T-helper 22 cell (primary cell): ENCODE results near the gene SMU1.
"Not testable (repeated sequence)": the region's sequence is repeated elsewhere in the genome, so short reads cannot be mapped to it uniquely, and the experiment has no call there.

Source experiments
- DNase-seq: peaks from one replicate; pipeline ENCODE4 v3.0.0-alpha.2; 2020; ENCODE audit warnings: low read depth

The SMU1 gene

DNA sequence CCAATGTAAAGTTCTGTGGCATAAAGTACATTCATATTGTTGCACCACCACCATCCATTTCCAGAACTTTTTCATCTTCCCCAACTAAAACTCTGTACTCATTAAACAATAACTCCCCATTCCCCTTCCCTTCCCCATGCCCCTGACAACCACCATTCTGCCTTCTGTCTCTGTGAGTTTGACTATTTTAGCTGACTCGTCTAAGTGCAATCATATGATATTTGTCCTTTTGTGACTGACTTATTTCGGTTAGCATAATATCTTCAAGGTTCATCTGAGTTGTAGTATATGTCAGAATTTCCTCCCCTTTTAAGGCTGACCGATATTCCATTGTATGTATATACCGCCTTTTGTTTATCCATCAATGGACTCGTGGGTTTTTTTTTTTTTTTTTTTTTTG, 29.0 kb upstream of the SMU1 start:
- no peak for DNase-seq

DNA sequence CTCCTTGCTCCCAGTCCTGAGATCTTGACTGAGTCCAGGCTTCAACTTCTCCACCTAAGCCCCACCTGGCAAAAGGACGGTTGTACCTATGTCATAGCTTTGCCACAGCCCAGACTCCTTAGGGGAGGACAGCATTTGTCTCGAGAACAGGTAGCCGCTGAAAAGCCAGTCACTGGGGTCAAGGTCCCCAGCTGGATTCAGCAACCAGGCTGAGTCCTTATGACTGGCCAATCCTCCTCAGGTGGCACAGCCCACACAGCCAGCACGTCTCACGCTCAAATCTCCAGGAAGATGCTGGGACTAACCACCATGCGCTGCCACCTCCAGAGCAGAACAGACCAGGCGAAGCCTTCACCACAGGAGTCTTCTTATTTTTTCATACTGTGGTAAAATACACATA, 27.9 kb upstream of the SMU1 start:
- DNase-seq, result no peak

DNA sequence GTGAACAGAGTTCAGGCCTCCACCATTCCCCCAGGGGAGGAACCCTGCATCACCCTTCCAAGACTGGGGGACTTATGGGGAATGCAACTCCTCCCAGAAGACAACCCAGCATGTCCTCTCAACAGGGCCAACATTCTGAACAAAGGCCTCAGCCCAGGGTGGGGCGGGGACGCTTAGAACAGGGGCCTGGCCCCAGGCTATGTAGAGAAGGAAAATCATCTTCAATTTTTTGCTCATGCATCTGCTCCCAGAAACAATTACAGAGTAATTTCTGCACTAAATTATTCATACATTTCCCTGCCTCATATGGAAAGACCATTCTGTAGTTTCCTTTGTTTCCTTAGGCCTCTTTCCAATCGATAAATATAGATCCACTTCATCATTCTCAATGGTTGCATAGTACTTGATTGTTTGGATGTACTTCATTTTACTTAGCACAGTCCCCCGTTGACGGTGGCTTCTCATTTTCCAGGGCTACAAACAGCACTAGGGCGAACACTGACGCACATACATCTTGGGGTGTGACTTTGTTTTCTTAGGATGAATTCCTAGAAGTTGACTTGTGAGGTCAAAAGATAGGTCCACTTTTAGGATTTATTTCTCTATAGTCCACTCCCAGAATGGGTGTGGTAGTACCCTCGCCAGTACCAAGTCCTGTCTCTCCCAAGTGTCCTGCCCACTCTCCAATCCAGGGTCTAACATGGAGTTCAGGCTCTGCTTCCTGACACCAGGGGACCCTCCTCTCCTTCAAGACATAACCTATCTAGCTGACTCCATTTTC, 27.2 kb upstream of the SMU1 start:
- DNase-seq, result no peak

DNA sequence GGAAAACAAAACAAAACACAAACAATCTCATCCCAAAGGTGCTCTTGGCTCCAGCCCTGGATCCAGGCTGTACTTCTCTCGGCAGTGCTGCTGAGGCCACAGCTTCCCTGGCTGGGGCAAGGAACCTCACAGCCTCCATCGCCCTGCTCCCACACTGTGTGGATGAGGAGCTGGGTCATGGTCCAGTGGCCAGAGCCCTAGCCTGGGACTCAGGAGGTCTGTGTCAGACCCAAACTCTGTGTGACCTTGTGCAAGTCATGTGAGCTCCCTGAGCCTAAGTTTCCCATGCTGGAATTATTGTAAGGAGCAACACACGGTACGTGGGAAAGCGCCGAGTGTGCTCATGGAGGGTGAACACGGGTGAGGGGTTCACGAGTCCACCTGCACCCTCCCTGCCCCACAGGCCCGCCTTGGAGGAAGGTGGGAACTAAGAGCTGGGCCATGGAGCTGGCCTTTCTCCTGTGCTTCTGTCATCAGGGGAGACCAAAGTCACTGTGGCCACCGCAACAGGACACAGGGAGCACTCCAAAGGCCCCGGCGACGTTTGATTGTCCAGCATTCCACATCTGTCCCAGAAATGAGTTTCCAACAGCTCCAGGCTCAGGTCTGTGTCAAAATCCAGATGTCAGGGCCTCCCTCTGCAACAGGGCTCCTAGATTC, 26.2 kb upstream of the SMU1 start:
- DNase-seq, result no peak

DNA sequence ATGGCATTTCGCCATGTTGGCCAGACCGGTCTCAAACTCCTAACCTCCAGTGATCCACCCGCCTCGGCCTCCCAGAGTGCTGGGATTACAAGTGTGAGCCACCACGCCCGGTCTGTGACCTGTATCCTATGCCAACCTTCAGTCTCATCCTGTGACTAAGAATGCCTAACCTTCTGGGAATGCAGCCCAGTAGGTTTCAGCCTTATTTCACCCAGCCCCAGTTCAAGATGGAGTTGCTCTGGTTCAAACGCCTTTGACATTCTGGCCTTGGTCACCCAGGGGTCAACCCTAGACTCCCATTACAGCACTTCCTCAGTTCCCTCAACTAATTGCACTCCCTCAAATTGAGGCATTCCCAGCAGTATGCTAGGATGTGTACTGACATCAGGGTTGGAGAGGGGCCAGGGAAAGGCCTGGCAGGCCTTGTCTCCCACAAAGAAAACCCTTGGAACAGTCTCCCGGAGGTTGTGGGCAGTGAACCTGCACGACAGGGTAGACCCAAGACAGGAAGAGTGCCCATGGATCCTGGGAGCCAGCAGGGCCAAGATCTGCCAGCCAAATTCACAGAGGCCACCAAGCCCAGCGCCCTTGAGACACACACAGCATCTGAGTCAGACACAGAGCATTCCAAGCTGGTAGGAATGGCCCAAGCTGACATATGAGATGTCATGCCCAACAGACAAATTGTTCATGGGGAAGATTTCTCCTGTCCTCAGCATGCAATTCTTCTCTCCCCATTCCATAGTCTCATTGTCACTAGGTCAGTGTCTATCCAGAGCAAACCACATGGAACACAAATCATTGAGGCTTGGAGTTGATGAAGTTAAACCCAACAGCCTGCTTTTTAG, 24.9 kb upstream of the SMU1 start:
- DNase-seq, result no peak

DNA sequence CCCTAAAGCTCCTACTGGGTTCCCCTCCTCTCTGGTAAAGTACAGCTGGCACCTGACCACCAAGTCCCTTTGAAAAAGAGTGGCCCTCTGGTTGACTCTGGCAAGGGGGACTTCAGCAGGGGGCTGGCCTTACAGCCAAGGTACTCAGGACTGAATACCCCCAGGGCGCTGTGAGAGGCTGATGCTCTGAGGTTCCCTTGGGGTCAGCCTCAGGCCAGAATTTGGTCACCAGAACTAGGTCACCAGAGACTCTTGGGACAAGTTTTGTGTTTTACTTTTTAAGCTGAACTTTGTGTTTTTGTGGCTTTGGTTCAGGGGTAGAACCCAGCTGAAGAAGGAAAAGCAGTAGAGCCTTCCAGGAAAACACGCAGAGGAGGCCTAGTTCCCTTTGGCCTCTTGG, 23.3 kb upstream of the SMU1 start:
- DNase-seq, result no peak

DNA sequence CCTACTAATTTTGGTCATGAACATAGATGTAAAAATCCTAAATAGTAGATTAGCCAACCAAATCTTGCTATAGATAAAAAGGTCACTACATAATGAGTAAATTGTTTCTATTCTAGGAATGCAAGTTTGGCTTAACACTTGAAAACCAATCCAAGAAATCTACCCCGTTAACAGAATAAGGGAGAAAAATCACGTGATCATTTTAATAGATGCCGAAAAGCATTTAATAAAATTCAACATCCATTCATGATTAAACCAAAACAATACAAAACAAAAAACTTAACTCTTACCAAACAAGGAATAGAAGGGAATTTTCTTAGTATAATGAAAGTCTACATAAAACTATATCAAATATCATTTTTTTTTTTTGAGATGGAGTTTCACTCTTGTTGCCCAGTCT, 20.7 kb upstream of the SMU1 start:
- no peak for DNase-seq

DNA sequence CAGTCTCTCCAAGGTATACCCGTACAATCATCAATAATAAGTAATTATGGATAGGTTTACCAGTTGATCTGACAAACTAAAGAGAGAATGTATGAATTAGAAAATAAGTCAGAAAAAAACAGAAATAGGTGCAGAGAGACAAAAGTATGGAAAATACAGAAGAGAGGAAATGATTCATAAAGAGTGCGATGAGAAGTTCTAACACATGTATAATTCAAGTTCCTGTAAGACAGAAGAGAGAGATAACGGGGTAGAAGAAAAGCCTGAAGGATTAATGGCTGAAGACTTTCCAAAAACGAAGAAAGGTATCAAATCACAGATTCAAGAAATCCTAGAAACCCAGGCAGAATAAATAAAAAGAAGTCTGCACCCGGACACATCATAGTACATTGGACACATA, 16.2 kb upstream of the SMU1 start:
- DNase-seq, result no peak

DNA sequence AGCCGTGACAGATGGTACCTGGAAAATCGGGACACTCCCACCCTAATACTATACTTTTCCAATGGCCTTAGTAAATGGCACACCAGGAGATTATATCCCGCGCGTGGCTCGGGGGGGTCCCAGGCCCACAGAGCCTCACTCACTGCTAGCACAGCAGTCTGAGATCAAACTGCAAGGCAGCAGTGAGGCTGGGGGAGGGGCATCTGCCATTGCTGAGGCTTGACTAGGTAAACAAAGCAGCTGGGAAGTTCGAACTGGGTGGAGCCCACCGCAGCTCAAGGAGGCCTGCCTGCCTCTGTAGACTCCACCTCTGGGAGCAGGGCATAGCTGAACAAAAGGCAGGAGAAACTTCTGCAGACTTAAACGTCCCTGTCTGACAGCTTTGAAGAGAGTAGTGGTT, 9.2 kb upstream of the SMU1 start:
- not testable (repeated sequence) for DNase-seq

DNA sequence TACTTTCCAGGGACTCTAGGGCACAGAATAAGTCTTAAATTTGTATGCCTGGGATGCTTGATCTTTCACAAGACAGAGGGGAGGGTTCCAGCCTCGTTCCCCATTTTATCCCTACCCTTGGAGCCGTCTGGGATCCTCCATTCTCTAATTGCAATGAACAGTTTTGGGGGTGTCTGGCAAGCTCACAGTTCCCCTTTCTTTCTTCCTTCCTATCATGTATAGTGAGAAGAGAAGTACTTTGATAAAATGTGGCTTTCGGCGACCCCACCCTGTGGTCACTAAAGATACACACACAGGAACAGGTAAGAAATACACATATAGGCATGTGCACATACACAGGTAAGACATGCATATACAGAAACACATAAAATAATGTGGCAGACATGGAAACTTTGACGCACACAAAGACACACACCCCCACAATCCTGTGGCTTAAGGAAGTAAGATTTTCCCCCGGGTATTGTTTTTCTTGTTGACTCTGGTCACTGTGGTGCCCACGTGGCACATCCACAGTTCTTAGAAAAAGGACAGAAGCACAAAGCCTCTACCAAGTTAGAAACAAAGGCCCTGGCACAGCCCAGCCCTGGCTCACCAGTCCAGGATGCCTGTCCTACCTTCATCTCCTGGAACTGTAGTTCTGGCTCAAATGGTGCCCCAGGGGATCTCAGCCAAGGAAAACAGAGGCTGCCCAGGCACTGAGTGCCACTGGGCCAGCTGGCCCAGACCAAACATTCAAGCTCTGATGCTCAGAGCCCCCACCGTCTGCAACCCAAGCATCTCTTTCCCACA, 6.3 kb upstream of the SMU1 start:
- DNase-seq, result no peak

DNA sequence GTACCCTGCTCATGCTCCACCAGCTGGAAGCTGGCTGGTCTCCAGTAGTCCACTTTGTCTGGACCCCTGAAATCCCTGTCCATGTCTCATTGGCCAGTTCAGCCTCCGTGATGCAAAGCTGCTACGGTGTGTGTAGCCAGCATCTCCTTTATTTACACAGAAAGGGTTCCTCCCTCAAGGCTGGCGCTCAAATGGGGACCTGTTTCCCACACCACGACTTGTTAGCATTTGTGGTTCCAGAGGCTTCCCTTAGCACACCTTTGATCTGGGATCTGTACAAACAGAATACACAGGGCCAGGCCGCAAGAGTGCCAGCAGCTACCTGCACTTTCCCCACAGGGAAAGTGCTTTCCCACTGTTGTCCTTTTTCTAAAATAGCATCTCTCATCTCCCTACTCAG, 5.7 kb upstream of the SMU1 start:
- no peak for DNase-seq

DNA sequence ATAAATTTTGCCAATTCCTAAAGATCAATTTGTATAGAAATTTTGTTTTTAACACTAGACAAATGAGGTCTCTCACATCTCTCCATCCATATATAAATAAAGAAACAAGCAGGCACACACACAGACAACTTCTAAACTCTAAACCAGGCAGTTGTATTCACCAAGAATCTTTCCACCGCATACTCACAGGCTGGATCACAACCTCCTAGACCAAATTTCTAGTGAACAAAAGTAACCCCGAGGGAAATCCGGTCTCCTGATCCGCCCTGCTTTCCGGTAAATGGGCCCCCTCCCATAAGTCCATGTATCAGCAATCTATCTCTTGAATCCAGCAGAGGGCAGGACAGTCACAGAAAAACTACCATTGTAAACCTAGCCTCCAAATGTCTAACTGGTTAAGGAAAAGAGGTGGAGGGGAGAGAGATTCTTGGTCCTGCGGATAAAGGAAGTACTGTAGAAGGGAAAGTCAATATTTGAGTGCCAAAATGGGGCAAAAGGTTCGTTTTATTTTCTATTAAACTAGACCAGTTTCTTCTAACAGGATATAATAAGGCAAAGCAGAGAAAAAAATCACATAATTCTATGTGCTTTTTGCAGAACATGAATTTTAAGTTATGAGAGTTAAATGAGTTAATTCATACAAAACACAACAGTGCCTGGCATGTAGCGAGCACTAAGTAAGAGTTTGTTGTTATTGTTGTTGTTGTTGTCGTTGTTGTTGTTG, 4.8 kb upstream of the SMU1 start:
- DNase-seq, result peak; percentile 35

DNA sequence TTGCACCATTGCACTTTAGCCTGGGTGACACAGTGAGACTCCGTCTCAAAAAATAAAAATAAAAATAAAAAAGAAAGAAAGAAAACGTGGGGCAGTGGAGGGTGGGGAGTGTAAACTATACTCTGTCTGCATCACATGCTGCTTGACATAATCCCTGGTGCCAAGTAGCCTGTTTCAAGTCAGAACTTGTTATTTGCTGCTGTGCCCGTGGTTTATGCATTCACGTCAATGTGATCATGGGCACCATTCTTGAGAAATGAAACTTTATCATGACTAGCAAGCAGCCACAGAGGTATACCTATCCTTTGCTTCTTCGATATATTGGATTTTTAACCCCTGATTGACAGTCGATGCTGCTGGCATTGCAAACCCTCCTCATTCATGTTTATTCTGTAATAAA, 4.1 kb upstream of the SMU1 start:
- no peak for DNase-seq

DNA sequence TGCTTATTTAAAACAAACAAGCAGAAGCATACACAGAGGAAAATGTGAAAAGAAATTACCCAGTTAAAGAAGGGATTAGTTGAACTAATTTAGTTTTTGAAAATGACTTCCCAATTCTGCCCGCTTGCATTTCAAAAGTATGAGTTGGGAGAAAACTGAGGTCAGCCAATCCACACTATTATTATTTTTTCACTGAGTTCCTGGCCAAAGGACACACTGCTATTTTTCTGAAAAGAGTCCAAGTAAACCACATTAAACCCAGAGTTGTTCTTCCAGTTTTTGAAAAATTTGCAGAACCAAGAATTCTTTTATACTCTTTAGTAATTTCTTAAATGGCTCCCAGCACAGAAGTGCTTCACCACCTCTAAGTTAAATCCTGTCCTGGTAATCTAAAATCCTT, 7.5 kb downstream of the SMU1 start:
- DNase-seq, result no peak

DNA sequence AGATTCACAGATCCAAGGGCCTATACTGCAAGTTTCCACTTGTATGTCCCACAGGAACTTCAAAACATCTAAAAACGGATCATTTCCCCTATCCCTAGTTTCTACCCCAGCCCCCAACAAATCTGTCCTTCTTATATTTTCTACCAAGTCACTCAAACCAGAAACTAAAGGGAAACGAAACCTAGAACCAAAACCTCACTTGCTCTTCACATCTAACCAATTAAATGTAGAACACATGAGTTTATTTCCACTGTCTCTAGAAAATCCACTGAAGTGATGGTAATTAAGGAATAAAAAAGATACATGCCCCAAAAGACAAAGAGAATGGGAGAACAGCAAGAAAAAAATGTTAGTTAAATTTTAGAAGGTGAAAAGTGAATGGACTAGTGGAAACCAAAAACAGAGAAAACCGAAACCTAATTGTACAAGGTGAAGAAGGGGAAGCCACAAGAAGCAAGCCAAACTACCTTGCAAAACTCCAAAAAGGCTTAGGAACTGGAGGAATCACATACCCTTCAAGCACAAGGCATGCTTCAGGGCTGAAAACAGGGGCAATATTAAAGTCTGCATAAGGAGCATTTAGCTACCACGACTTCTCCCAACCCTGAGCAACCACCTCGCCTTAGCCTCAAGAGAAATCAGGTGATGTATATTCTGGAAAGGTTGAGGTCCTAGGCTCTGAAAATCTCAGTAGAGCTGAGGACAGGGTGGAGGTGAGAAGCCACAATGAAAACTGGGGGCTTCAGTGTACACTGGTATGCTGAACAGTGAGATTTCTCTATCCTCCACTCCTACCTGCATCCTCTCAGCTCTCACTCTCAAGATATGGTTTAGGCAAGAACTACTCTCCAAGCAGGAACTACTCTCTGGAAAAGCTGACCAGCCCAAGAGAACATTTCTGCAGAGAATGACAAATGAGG, 11.1 kb downstream of the SMU1 start:
- no peak for DNase-seq

DNA sequence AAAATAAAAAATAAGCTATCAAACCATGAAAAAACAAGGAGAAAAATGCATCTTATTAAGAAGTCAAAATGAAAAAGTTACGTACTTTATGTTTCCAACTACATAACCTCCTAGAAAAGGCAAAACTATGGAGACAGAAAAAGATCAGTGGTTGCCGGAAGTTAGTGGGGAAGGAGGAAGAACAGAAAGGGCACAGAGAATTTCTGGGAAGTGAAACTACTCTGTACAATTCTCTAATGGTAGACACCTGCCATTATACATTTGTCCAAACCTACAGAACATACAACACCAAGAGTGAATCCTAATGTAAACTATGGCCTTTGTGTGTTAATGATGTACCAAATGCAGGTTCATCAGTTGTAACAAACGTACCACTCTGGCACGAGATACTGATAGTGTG, 25.3 kb downstream of the SMU1 start:
- DNase-seq, result no peak

DNA sequence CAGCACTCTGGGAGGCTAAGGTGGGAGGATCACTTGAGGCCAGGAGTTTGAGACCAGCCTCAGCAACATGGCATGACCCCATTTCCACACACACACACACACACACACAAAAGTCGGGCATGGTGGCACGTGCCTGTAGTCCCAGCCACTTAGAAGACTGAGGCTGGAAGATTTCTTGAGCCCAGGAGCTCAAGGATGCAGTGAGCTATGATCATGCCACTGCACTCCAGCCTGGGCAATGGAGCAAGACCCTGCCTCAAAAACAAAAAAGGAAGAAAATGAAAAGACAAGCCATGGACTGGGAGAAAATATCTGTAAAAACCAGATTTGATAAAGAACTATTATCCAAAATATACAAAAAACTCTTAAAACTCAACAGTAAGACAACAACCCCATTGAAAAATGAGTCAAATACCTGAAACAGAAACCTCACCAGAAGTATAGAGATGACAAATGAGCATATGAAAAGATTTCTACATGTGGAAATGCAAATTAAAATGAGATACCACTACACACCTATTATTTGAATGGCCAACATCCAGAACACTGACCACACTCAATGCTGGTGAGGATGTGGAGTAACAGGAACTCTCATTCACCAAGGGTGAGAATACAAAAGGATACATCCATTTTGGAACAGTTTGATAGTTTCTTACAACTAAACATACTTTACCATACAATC, 26.7 kb downstream of the SMU1 start:
- no peak for DNase-seq

DNA sequence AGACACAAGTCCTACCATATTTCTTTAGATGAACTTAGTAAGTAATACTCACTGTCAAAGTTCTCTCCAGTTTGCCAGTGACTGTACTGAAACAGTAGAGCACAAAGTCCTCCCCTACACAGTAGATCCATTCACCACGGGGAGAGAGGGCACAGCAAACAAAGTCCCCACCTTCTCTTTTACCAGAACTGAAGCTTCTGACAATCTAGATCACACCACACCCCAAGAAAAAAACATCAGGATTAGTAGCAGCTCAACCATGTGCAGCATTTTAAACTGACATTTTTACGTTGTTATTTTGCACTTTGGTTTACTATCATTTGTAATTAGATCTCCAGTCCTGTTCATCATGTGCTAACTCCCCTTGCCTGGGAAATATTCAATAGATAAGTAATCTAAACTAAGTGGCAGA, 28.4 kb downstream of the SMU1 start:
- no peak for DNase-seq

DNA sequence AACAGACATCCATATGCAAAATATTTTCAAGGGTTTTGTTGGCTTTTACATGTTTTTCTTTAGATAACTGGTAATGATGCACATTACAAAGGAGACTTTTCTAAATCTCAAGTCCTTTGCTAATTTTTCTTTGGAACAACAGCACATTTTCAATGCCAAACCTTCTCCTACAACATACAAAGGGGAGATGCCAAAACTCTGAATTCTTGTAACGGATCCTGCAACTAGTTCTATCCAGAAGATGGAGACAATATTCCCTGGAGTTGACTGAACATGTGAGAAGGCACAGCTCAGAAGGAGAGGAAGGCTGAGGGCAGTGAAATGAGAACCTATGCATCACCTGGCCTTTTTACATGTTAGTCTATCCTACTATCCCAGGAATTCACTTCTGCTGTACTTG, 30.4 kb downstream of the SMU1 start:
- DNase-seq, result no peak
